Stimulated activated memory B cell treated with anti-CD40 and anti-IgM and Interleukin-4, amounts not matched to agents 10 μg/mL and 1 μg/mL and 100 μg/mL, for 72 hours (primary cell): ENCODE data around the gene GZMB.
A peak's percentile ranks its signal among the peaks of the same experiment; 100 is the strongest.
"Not testable (repeated sequence)": the region's sequence is repeated elsewhere in the genome, so short reads cannot be mapped to it uniquely, and the experiment has no call there.

Source experiments
- ATAC-seq: fragments of 150-1000 bp; cut with Tn5 transposase; 2 replicates; pipeline ENCODE4 v1.10.0; 2021
- H3K27ac Mint-ChIP-seq: one replicate; pipeline ENCODE4 v1.8.0; 2022; ENCODE audit warnings: mild to moderate bottlenecking, mixed read lengths
- H3K27me3 Mint-ChIP-seq: one replicate; pipeline ENCODE4 v1.8.0; 2022; ENCODE audit warnings: mixed read lengths
- H3K36me3 Mint-ChIP-seq: one replicate; pipeline ENCODE4 v1.8.0; 2022; ENCODE audit warnings: mixed read lengths
- H3K4me1 Mint-ChIP-seq: one replicate; pipeline ENCODE4 v1.8.0; 2022; ENCODE audit warnings: mixed read lengths
- H3K4me3 Mint-ChIP-seq: one replicate; pipeline ENCODE4 v1.8.0; 2022; ENCODE audit warnings: mild to moderate bottlenecking, moderate library complexity, mixed read lengths
- H3K9me3 Mint-ChIP-seq: one replicate; pipeline ENCODE4 v1.8.0; 2022; ENCODE audit warnings: mixed read lengths

Gene GZMB

GRCh38 chr14:24607635-24608514, 26.1 kb downstream of the GZMB start:
- peak; percentile 63 for ATAC-seq
- Mint-ChIP-seq H3K4me1 (peaks cover 53% of the 10 kb centered on the region), H3K9me3 (no peaks in the 10 kb centered on the region), H3K27me3 (peaks cover 9% of the 10 kb centered on the region), H3K4me3 (no peak overlapping the region), H3K36me3 (no peaks in the 10 kb centered on the region), H3K27ac (peak overlapping the region; percentile 80)

DNA sequence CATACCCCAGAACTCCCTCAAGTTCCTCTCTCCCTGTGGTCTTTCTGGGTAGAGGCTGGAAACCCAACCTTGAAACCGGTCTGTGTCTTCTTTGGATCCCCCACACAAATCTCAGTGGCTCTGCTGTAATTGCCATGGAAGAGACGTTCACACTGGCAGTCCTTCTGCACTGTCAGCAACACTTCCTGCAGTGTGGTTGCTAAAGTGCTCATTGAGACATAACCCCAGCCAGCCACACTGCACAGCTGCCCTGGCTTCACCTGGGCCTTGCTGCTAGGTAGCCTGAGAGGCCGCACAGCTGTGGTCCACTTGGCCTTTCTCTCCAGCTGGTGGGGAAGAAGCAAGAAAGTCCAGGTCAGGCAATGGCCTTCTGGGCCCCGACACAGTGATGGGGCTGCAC, 26.9 kb downstream of the GZMB start:
- no peak overlapping the region for H3K4me3 Mint-ChIP-seq
- H3K4me1 Mint-ChIP-seq: peaks cover 45% of the 10 kb centered on the region
- ATAC-seq: peak; percentile 52

GRCh38 chr14:24606297-24606696, 27.7 kb downstream of the GZMB start:
- no peak overlapping the region for H3K4me3 Mint-ChIP-seq
- no peaks in the 10 kb centered on the region for H3K9me3 Mint-ChIP-seq
- H3K27me3 Mint-ChIP-seq: peaks cover 9% of the 10 kb centered on the region
- peak overlapping the region; percentile 80 for H3K27ac Mint-ChIP-seq
- ATAC-seq: no peak
- H3K36me3 Mint-ChIP-seq: no peaks in the 10 kb centered on the region
- peaks cover 44% of the 10 kb centered on the region for H3K4me1 Mint-ChIP-seq

More for the DNA sequence above, 26.9 kb downstream of the GZMB start:
- Mint-ChIP-seq H3K27ac (peak overlapping the region; percentile 80), H3K36me3 (no peaks in the 10 kb centered on the region), H3K9me3 (no peaks in the 10 kb centered on the region), H3K27me3 (peaks cover 9% of the 10 kb centered on the region)

DNA sequence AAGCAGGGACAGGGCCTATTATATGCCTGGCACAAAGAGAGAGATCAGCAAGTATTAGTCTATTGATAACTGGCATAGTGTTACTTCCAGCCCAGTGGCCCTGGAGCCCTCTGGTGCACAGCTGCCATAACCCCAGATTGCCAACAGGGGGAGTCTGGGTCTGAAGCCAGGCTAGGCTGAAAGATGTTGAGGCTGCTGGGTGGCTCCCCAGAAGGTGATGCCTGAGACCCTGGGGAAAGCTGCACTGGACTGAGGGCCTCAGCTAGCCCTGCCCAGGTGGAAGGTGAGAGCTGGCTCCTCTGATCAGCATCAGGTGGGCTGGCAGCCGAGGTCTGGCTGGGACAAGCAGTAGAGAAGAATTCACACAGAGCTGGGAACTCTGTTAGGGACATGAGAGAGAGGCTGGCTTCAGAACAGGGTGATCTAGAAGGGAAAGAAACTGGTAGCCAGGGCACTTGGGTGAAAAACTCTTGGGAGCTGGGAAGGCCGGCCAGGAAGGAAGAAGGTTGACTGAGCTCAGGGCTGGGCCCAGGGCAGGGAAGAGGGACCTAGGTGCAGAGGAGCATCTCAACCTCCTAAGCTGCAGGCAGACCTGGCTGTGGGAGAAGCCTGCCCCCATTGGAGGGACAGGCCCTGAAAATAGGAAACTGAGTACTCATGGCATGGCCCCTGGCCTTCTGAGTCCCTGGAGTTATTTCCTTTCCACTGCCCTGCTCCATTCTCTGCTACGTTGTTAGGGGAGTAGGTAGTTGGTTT, 28.4 kb downstream of the GZMB start:
- Mint-ChIP-seq H3K4me1 (peaks cover 44% of the 10 kb centered on the region), H3K27me3 (peaks cover 14% of the 10 kb centered on the region), H3K9me3 (no peaks in the 10 kb centered on the region), H3K4me3 (no peak overlapping the region), H3K27ac (peak overlapping the region; percentile 80), H3K36me3 (no peaks in the 10 kb centered on the region)
- peak; percentile 83 for ATAC-seq

DNA sequence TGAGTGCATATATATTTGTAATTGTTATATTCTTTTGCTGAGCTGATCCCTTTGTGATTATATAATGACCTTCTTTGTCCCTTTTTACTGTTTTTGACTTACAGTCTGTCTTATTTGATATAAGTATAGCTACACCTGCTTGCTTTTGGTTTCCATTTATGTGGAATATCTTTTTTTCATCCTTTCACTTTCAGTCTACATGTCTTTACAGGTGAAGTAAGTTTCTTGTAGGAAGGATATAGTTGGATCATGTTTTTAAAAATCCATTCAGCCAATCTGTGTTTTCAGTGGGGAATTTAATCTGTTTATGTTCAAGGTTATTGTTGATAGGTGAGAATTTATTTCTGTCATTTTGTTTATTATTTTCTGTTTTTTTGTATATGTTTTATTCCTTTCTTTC, 36.6 kb downstream of the GZMB start:
- Mint-ChIP-seq H3K36me3 (peaks cover 34% of the 10 kb centered on the region), H3K27ac (no peak overlapping the region), H3K27me3 (peaks cover 61% of the 10 kb centered on the region), H3K4me3 (no peak overlapping the region), H3K4me1 (peaks cover 14% of the 10 kb centered on the region), H3K9me3 (peaks cover 29% of the 10 kb centered on the region)
- no peak for ATAC-seq

DNA sequence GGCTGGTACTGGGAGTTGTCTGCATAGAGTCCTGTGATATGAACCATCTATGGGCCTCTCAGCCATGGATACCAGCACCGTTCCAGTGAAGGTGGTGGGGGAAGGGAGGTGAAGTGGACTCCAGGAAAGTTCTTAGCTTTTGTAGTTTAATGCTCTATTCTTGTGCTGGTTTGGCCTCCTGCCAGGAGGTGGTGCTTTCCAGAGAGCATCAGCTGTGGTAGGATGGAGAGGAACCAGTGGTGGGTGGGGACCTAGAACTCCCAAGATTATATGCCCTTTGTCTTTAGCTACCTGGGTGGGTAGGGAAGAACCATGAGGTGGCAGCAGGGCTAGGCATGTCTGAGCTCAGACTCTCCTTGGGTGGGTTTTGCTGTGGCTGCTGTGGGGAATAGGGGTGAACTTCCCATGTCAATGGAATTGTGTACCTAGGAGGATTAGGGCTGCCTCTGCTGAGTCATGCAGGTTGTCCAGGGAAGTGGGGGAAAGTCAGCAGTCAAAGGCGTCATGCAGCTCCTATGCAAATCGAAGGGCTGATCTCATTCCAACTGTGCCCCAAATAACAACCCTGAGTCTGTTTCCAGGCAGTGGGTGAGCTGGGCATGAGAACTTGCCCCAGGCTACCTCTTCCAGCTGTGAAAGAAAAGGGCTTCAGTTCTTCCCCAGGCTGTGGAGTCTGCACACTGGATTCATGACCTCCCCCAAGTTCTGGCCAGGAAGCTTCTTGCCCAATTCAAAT, 38.7 kb downstream of the GZMB start:
- Mint-ChIP-seq H3K4me1 (peaks cover 12% of the 10 kb centered on the region), H3K9me3 (peaks cover 32% of the 10 kb centered on the region)
- no peak for ATAC-seq

GRCh38 chr14:24591004-24591403, 43.0 kb downstream of the GZMB start:
- not testable (repeated sequence) for H3K27ac Mint-ChIP-seq
- H3K27me3 Mint-ChIP-seq: peaks cover 45% of the 10 kb centered on the region

More for the DNA sequence above, 38.7 kb downstream of the GZMB start:
- Mint-ChIP-seq H3K27me3 (peaks cover 65% of the 10 kb centered on the region), H3K36me3 (peaks cover 34% of the 10 kb centered on the region), H3K27ac (no peak overlapping the region), H3K4me3 (no peak overlapping the region)

GRCh38 chr14:24584402-24584801, 49.6 kb downstream of the GZMB start:
- not testable (repeated sequence) for H3K4me3 Mint-ChIP-seq

More at GRCh38 chr14:24591004-24591403, 43.0 kb downstream of the GZMB start:
- not testable (repeated sequence) for H3K4me1 Mint-ChIP-seq, ATAC-seq, H3K4me3 Mint-ChIP-seq
- Mint-ChIP-seq H3K36me3 (peaks cover 14% of the 10 kb centered on the region), H3K9me3 (peaks cover 20% of the 10 kb centered on the region)

More at GRCh38 chr14:24584402-24584801, 49.6 kb downstream of the GZMB start:
- not testable (repeated sequence) for ATAC-seq, H3K27ac Mint-ChIP-seq, H3K27me3 Mint-ChIP-seq, H3K9me3 Mint-ChIP-seq, H3K4me1 Mint-ChIP-seq, H3K36me3 Mint-ChIP-seq
